ENCODE measurements around the gene NAA20. TPM values are rescaled to one million over a fixed set of nuclear protein-coding genes. Genes with fewer than 3 reads are reported as not detected.

NAA20 gene
- total RNA-seq, result 10 to 100 TPM; 17.8 to 56.5 (median 49.4) TPM

GRCh38 chr20:20017001-20017843 is at the start of gene NAA20:
Gene NAA20, plus strand, starts transcription at chr20:20017362. Its CDS starts 35 bp downstream, at chr20:20017397.
- 0 to 1% methylated on average over 13 to 17 of the region's 81 CpGs for WGBS, 2 donors
- H3K27ac ChIP-seq, result peak within 1 kb of the TSS; percentile 69 to 82 (median 80)

GRCh38 chr20:19967445-19967844 is 49.7 kb upstream of the NAA20 start:
- 69 to 79% methylated on average over 5 of the region's 5 CpGs for WGBS, 2 donors
- ATAC-seq (ENCODE audit: low FRiP score in 2 of 2), result no peak

More at GRCh38 chr20:20017001-20017843, at the start of gene NAA20:
- H3K36me3 ChIP-seq, result peaks cover 0 to 3% (median 0%) of the 10 kb centered on the region in 4 donors
- H3K9me3 ChIP-seq, result no peaks in the 10 kb centered on the region
- H3K4me1 ChIP-seq, result peaks cover 25 to 66% (median 46%) of the 10 kb centered on the region in 4 donors
- peak; percentile 97 to 99 for ATAC-seq (ENCODE audit: low FRiP score in 2 of 2)
- H3K27me3 ChIP-seq, result no peaks in the 10 kb centered on the region
- peak; percentile 97 to 98 for DNase-seq
- peak within 1 kb of the TSS; percentile 78 to 100 (median 86) for H3K4me3 ChIP-seq
- peak; percentile 67 for TF ChIP-seq POLR2AphosphoS5 (IDR thresholded peaks at IDR 0.05)
- TF ChIP-seq EP300 (IDR thresholded peaks at IDR 0.05), result no peak
- peak in 1 of 4 donors; percentile 67 for TF ChIP-seq POLR2A (IDR thresholded peaks at IDR 0.05)
- peak; percentile 87 to 96 (median 94) for TF ChIP-seq CTCF (IDR thresholded peaks at IDR 0.05)

GRCh38 chr20:19968028-19968427 is 49.1 kb upstream of the NAA20 start:
- DNase-seq (no peak), ATAC-seq (ENCODE audit: low FRiP score in 2 of 2) (no peak)
- H3K4me1 ChIP-seq, result peaks cover 19 to 48% (median 41%) of the 10 kb centered on the region in 4 donors
- no peak overlapping the region for H3K4me3 ChIP-seq
- WGBS, 2 donors, result 88 to 93% methylated on average over 7 of the region's 7 CpGs
- H3K27me3 ChIP-seq, result no peaks in the 10 kb centered on the region
- peak overlapping the region in 2 of 4 donors; percentile 12 to 58 for H3K27ac ChIP-seq
- peaks cover 0 to 76% (median 9%) of the 10 kb centered on the region in 4 donors for H3K36me3 ChIP-seq
- no peak for TF ChIP-seq POLR2AphosphoS5 (IDR thresholded peaks at IDR 0.05)
- TF ChIP-seq POLR2A (IDR thresholded peaks at IDR 0.05), result no peak
- TF ChIP-seq CTCF (IDR thresholded peaks at IDR 0.05), result no peak
- TF ChIP-seq EP300 (IDR thresholded peaks at IDR 0.05), result no peak
- no peaks in the 10 kb centered on the region for H3K9me3 ChIP-seq

More at GRCh38 chr20:19967445-19967844, 49.7 kb upstream of the NAA20 start:
- Histone ChIP-seq H3K36me3 (peaks cover 0 to 77% (median 12%) of the 10 kb centered on the region in 4 donors), H3K4me3 (no peak overlapping the region), H3K27ac (no peak overlapping the region), H3K27me3 (no peaks in the 10 kb centered on the region), H3K4me1 (peaks cover 18 to 43% (median 40%) of the 10 kb centered on the region in 4 donors), H3K9me3 (no peaks in the 10 kb centered on the region)
- TF ChIP-seq POLR2A (IDR thresholded peaks at IDR 0.05) (no peak), POLR2AphosphoS5 (IDR thresholded peaks at IDR 0.05) (no peak), CTCF (IDR thresholded peaks at IDR 0.05) (no peak), EP300 (IDR thresholded peaks at IDR 0.05) (no peak)
- DNase-seq, result no peak

- no peak overlapping the region for H3K4me3 ChIP-seq
- H3K27ac ChIP-seq, result peak overlapping the region in 3 of 4 donors; percentile 36 to 58 (median 37)
- TF ChIP-seq EP300 (IDR thresholded peaks at IDR 0.05), result no peak
- no peak for TF ChIP-seq POLR2A (IDR thresholded peaks at IDR 0.05)
- no peak for TF ChIP-seq CTCF (IDR thresholded peaks at IDR 0.05)
- no peak for TF ChIP-seq POLR2AphosphoS5 (IDR thresholded peaks at IDR 0.05)
- no peak for DNase-seq
- no peaks in the 10 kb centered on the region for H3K9me3 ChIP-seq
- H3K4me1 ChIP-seq, result peaks cover 25 to 52% (median 47%) of the 10 kb centered on the region in 4 donors
- ATAC-seq (ENCODE audit: low FRiP score in 2 of 2), result no peak
- H3K27me3 ChIP-seq, result no peaks in the 10 kb centered on the region
- H3K36me3 ChIP-seq, result peaks cover 0 to 75% (median 10%) of the 10 kb centered on the region in 4 donors
- 65 to 79% methylated on average over 4 of the region's 4 CpGs for WGBS, 2 donors
These were observed 48.6 kb upstream of the NAA20 start for GRCh38 chr20:19968466-19969073.

Data from upper lobe of left lung (tissue), 6 donors.